Inflammatory macrophage treated with lipopolysaccharide for 4 hours (primary cell): ENCODE data around the gene NECTIN1.
A peak's percentile ranks its signal among the peaks of the same experiment; 100 is the strongest.

ENCODE experiments used
- DNase-seq: peaks from one replicate; pipeline ENCODE4 v3.0.0-alpha.2; 2020

NECTIN1 gene

DNA sequence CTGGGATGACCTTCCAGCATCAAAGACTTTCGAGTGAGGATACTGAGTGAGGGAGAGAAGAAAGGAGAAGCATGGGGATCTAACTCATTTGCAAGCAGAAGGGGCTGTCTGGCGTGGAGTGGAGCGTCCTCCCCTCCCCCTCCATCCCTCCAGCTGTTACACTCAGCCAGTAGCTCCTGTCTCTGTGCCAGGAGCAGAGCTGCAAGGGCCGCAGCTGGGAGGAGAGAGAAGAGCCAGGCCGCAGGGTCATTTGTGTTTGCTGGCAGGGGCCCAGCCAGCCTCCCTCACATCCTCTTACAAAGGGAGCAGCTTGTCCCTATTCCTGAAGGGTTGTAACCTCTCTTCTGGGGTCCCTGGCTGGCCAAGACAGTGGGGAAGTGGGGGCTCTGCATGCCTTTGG, 57.9 kb downstream of the NECTIN1 start:
- no peak for DNase-seq

DNA sequence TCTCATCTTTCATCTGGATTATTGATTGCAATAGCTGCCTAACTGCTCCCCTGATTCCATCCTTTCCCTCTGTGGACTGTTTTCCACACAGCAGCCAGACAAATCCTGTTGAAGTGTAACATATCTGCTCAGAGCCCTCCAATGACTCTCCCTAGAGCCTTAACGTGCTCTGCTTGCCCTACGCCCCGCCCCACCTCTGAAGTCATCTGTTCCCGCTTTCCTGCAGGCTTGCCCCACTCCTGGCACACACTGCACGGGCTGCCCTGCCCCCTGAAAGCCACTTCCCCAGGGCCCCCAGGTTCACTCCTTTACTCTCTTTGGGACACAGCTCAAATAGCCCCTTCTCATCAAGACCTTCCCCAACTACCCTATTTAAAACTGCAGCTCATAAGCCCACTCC, 59.5 kb downstream of the NECTIN1 start:
- DNase-seq = no peak

DNA sequence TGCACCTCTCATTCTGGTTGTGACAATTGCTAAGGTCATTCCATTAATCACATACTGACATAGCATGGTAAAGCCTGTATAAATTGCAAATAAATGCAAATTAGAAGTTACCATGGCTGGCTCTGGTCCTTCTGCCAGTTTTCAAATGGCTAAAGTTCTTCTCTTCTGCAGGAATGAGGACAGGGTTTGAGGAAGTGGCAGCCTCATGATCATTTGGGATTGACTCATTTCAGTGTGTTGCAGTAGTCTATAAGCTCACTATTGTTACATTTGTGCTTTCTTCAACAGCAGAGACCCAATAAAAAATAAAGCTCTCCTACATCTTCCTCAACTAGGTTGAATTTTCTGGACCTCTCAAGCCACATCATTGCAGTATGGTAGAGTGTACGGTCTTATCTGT, 60.3 kb downstream of the NECTIN1 start:
- peak; percentile 81 for DNase-seq

DNA sequence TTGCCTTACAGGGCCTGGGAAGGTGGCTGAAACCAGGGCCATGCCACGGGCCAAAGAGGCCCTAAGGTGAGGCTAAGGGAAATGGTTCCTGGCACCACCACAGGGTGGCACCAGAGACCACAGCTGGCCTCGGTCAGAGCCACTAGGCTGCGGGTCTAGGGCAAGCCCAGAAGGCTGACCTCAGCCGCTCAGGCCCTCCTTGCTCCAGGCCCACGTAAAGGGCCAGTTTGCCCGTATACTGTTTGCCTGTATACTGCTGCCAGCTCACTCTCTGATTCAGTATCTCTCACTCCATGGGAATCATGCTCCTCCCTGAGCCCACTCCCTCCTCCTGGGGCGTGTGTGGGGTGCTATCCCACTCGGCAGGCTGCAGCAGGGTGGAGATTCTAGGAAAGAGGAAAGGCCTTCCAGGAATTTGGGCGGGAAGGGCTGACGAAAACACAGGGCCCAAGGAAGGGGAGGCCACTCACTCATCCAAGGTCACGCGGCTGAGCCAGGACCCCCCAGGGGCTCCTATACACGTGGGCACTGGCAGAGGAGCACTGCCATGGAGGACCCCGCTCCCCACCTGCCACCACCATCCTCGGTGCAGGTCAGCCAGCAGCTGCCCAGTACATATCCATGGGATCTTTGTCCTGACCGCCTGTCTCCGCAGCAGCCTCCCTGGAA, 62.4 kb downstream of the NECTIN1 start:
- peak; percentile 70 for DNase-seq

DNA sequence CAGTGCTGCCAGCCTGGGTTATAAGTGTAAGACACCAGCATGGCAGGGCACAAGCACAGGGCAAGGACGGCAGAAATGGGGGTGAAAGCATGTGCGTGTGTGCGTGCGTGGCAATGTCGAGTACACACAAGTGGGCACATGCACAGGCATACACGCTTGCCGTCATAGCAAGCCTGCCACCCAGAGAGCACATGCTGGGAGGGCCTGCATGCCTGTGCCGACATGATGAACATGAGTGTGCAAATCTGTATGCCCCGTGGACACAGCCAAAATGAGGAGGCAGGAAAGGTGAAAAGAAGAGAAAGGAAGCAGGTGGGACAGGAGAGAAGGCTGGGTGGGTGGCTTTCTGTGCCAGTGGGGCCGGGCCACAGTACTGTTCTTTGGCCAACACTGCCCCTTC, 62.9 kb downstream of the NECTIN1 start:
- no peak for DNase-seq

DNA sequence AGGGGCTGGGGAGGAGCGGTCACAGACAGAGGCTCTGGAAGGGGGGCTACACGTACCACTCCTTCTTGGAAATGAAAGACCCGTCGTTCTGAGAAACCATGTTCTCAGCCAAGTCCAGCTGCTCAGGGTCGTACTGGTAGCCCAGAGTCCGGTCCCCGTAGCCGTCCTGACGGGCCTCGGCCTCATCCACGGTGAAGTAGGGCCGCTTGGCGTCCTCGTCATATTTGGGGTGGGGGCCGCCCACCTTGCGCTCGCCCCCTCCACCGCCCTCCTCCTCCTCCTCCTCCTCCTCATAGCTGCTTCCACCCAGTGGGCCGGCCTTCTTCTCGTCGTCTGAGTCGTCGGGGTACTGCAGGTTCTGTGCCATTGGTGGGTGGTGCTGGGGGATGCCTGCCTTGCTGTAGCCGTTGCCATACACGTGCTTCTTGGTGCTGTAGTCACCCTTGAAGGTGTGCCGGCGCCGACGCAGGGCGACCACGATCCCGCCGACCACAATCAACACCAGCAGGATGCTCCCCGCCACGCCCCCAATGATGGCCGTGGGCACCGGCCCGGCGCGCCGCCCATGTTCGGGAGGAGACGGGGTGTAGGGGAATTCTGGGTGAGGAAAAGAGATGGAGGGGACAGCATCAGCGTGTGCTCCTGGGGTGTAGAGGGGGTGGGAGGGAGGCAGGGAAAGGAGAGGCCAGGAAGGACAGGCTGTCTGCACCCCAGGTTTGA, 64.1 kb downstream of the NECTIN1 start:
- DNase-seq = no peak

DNA sequence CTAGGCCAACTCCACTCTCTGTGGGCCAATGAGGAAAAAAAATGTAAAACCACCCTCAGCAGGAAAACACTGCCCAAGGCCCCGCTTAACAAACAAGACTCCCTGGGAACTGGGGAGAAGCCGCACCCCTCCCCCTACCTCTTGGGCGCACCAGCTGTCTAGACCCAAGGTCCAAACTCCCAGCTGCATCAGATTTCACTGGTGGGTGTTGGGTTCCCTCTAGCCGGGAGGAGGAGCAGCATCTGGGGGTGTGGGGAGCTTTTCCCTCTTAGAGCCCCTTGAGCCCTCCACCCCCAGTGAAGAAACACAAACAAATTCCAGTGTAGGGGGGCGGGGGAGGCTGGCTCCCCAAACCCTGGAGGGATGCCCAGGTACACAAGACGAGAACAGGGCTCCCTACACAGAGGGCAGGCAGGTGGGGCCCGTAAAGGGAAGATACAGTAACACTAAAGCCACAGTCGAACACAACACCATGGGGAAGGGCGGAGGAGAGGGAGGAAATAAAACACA, 64.9 kb downstream of the NECTIN1 start:
- DNase-seq = no peak

DNA sequence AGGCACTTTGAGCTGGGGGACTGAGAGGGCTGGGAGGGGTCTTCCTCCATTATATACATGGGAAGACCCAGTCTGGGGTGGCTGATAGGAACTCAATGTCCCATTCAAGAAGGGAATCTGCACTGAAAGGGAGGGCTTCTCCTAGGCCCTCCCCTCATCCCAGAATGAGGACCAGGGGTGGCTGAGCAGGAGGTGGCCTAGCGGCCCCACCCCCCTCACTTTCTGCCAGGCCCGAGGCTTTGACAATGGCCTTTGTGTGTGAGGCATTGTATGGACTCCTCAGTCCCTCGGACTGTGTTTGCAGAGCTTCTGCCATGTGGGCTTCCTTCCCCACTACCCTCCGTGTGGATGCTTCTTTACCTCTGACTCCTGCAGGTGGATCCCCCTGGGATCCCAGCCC, 65.7 kb downstream of the NECTIN1 start:
- no peak for DNase-seq

DNA sequence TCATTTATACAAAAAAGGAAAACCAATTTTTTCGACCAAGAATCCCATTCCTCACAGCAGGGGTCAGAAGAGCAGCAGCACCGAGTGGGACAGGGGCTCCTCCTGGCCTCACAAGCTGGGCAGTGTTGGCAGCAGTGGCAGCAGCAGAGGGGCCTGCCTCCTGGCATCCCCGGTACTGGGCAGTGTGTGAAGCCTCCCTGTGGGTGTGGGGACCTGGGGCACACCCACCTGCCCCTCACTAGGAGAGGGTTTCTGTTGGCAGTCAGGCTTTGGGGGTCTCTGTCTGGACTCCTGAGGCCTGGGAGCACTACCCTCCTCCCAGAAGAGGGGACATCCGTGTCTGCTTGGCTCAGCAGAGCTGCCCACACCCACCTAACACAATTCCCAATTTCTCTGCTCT, 67.8 kb downstream of the NECTIN1 start:
- DNase-seq = no peak

DNA sequence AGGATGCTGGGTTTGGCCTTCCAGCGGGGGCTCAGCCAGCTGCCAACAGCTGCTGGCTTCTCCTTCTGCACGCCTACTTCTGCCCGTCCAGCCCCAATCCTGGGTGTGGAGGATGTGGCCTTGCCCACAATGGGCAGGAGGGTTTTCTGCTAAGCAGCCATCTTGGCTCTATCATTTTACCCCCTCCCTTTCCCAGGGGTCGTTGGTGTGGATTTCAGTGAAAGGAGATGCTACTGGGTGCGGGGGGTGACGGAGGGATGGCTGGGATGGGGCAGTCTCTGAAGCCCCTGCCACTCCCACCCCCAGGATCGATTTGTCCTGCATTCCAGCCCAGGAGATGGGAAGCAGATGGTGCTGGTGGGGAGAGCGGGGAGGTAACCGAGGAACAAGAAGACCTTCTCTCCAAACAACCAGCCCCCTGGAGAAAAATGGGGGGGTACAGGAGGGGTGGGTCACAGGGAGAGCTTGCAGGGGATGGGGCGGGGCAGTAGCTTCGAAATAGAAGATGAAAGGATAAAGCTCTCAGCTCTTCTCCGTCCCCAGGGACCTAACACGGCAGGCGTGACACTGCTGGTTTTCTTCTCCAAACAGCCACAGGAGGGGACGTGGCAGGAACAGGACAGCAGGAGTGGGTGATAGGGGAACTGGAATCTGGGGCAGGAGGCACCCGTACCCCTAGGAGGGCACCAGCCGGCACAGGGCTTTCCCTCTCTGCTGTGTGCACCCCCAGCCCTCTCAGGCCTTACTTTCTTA, 68.9 kb downstream of the NECTIN1 start:
- DNase-seq = no peak

DNA sequence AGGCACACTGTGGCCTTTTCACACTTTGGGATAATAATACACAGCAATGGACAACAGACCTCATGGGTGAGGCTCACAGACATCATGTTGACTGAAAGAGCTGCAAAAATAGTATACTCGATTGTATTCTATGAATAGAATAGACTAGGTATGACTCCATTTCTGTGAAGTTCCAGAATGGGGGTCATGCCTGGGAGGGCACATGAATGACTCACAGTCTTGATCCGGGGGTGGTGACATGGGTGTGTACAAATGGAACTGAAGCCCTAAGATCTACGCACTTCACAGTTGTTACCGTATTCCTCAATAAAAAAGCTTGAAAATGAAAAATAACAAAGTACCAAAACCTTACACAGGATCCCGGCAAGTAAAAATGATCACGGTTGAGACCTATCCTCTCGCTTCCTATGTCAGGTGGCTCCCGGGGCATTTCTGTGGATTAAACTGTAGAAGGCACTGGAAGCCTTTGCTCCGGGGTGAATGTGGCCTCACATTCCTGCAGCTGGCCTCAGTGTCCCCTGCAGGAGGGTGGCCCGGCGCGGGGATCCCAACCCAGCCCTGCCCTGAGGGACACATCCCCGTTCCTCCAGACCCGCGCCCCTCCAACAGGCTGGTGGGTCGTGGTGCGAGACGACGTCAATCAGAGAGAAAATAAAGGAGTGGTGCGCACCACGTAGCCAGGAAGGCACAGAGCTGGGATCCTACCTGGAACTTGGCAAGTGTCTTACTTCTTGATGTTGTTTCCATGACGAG, 75.9 kb downstream of the NECTIN1 start:
- DNase-seq = peak; percentile 6

DNA sequence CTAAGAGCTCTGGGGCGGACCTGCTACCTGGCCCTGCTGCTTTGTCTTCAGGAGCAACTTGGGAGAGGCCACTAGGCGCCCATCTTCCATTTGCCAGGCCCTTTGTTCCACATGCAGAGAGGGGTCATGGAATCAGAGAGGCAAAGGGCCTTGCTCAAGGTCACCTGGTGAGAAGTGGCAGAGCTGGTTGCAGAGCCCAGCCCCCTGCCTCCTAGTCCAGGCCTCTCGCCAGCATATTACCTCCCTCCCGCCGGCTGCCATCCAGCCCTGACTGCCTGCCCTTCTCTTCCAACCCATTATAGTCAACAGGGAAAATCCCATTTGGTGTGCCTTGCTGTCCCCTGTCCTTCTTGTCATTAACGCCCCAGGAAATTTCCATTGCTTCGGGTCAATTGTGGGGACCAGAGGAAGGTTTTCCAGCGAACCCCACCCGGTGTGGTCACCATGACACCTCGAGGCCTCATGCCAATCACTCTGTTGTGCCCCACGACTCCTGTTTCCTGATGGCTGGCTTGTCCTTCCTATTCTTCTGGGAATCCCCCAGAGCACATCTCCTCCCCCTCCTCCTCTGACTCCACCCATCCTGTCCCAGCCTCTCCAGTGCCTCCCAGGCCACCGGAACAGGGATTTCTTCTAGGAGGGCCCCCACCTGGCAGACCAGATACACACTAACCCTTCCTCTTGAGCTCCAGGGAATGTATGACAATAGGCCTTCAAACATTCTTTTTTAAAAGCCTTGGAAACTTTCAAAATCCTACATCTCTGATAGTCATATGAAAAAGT, 77.0 kb downstream of the NECTIN1 start:
- DNase-seq = no peak

DNA sequence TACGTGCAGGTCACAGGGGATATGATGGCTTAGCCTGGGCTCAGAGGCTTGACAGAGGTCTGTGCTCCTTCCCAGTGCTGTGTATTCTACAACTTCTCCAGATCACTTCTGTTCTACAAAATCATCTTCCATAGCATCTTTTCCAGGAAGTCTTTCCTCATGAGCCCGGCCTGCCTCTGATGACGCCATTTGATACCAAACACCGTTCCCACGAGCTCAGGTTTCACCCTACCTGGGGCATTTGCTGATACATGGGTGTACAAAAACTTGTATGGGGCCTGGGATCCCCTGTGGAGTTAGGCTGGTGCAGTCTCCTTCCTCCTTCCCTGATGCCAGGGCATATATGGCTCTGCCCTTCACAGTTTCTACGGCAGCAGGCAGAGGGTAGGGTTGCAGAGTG, 78.7 kb downstream of the NECTIN1 start:
- DNase-seq = no peak

DNA sequence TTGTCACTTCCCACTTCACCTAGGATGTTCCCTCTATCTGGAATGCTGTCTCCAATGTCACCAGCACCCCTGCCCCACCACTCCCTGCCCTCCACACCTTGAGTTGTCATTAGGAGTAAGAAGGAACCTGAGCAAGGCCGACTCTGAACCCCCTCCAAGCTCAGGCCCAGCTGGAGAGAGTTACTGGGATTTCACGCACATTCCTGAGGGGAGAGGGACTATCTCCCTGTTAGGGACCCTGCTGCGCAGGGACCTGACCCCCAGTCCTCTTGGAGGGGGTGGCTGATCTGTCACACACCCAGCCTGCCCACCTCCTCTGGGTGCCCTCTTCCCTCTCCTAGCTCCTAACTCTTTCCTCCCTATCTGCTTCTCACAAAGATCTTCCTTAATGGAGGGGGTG, 81.7 kb downstream of the NECTIN1 start:
- no peak for DNase-seq

DNA sequence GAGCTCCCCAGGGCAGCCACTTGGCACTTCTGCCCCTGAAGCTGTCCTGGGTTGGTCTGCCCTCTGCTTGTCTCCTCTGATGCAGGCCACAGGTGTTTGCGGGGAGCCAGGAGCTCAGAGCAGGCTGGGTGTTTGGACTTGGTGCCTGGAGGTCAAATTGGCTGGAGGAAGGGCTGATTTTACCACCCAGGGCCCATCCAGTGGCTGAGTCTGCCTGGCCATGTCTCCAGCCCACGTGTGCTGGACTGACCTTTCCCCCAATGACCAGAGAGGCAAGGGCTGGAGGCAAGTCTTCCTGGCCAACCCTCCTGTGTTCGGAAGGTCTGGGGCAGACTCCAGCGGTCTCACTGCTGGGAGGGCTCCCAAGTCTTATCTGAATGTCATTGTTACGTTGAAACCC, 84.0 kb downstream of the NECTIN1 start:
- no peak for DNase-seq

DNA sequence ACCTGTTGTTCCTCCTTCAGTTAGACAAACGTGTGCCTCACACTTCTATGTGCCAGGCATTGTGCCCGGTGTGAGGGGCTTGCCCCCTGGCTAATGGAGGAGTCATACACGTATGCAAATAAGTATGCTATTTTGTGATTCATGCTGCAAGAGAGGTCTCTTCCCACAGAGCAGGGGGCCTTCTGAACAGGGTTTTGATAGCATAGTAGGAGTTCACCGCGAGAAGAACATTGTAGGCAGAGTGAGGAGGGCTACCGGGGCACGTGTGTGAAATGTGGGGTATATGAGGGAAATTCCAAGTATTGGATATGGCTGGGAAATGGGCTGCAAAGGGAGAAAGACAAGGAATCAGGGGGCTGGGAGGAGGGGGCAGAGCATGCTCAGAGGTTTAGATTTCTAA, 84.5 kb downstream of the NECTIN1 start:
- no peak for DNase-seq

DNA sequence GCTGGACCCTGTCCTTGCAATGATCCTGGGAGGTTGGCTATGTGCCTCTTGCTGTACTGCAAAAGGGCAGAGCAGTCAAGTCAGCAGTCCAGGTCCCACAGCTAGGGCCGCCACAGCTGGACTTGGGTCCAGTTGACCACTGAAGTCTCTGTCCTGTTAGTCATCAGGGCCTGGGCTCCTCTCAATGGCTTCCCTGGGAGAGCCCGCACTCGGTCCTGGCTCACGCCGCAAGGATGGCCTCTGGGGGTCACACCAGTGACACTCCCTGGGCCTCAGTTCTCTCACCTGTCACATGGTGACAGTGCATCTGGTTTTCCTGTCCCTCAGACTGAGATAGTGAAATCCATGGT, 85.1 kb downstream of the NECTIN1 start:
- no peak for DNase-seq

DNA sequence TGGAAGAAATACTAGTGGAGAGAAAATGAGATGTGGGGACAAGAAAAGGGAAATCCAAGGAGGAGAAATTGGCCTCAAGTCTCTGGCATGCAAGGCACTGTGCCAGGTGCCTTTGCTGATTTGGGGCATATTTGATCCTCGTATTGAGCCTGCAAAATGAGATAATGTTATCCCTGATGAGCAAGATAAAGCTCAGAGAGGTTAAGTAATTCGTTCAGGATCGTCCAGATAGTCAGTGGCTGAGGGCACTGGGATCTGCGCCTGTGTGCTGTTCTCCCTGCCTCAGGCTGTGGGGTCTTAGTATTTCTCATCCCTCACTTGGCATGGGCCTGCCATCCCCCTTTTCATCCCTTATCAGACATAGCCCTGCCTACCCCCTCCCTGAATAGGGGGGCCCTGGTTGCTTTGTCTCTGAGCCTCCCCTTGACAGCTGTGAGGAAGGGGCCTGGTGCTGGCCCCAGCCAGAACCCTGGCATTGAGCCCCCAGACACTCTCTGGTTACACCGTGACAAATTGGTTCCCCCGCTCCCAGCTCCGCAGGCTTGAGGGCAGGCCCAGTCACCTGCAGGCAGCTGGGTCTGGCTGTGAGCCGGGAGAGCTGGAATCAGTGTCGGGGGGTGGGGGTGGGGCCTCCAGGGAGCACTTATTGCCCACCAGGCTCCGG, 85.7 kb downstream of the NECTIN1 start:
- DNase-seq = no peak

DNA sequence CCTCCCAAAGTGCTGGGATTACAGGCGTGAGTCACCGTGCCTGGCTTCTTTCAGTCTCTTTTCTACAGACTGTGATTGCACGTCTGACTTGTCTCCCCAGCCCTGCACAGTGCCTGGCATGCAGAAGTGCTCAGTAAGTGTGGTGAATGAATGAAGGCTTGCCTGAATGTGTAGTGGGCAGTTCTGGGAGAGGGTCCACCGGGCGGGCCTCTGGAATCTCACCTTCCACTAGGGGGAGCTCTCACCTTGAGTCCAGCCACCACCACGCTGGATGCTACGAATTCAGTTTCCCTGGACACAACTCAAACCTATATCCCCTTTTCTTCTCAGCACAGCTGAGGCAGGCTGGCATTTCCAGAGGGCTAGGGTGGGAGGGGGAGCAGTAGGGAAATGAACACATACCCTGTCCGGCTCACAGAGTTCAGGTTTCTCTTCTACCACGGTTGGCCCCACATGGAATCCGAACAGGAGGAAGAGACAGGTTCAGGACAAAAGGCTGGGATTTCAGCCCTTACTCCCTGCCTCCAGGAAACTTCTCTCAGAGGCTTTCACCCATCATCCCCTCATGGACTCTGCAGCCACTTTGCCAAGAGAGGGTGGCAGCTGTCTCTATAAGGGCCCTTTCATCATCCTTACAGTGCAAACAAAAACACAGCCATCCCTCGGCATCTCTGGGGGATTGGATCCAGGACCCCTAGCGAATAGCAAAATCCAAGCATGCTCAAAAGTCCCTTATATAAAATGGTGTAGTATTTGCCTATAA, 86.8 kb downstream of the NECTIN1 start:
- peak; percentile 23 for DNase-seq

DNA sequence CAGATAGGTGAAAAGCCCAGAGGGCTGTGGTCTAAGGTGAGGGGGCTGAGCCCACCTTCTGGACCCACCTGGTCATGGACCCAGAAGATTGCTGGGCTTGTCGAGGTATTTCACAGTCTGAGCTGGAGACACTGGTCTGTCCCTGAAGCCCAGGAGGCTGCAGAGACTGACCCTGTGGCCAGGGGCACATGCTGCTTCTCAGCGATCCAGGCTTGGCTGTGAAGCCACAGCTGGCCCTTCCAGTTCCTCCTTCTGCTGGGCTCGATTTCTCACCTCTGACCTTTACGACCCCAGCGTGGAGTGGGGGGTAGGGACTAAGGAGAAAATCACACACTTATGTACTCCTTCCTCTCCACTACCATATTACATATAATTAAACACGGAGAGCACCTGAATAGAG, 88.5 kb downstream of the NECTIN1 start:
- DNase-seq = peak; percentile 24

DNA sequence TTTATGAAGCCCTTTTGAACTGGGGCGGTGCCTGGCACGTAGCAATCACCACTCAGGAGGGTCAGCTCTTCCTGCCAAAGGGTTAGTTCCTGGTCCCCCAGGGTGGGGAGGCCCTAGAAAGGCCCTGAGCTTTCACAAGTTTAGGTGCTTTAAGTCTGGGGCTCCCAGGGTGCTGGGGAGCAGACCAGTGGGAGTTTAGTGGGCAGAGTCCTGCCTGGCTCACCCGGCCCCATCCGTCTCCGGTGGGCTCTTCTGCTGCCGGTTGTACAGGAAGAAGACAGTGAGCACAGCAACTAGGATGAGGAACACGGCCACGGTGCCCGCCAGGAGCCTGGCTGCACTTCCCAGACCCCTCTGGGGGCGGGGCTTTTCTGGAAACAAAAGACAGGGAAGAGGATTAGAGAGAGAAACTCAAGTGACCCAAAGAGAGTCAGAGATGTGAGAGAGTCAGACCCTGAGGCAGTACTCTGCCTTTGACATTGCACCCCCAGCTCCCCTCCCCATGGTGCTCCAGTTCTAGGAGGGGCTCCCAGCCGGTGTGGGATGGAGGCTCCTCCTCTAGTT, 89.3 kb downstream of the NECTIN1 start:
- DNase-seq = no peak
